Endothelial cell of umbilical vein (primary cell): ENCODE measurements around the gene DCHS2. TPM values are rescaled to one million over a fixed set of nuclear protein-coding genes. Genes with fewer than 3 reads are reported as not detected.

ENCODE experiments used
- BruUV-seq: library from RNA; stranded (reverse); fragments of 400-500 nt; replicated peaks from 2 replicates; lab custom pipeline; 2021; lab: Mats Ljungman, UMichigan
- CTCF ChIA-PET: fragments of 300-600, 350-600 bp; sonication (Branson Sonifier 250); formaldehyde crosslinking; loops from one replicate; lab custom pipeline; 2021; ENCODE audit warnings: antibody characterized with exemption, inconsistent platforms; lab: Charles Lee
- POLR2A ChIA-PET: fragments of 300-600, 350-600 bp; sonication (Branson Sonifier 250); formaldehyde crosslinking; loops from one replicate; lab custom pipeline; 2021; ENCODE audit warnings: antibody characterized with exemption, inconsistent platforms; lab: Charles Lee
- DNase-seq: peaks from one replicate; pipeline ENCODE4 v3.0.0-alpha.2; 2011; ENCODE audit warnings: low read depth, low spot score
- FAIRE-seq: peaks from 2 replicates; lab custom pipeline; 2011; peaks lifted over from hg19 to GRCh38; lab: Jason Lieb, UNC
- H2AFZ ChIP-seq: 2 replicates; pipeline ENCODE4 v1.6.0; 2012; ENCODE audit warnings: low read depth, low read length, control low read depth, inconsistent platforms
- H3K27ac ChIP-seq: 2 replicates; pipeline ENCODE4 v1.5.1; 2011; ENCODE audit warnings: low read depth, mild to moderate bottlenecking, control low read depth, low read length, moderate library complexity; ENCODE audit not compliant: insufficient read depth
- H3K27me3 ChIP-seq, 2 experiments: 2 replicates each; pipeline versions ENCODE4 v1.6.0 to v1.6.1; 2011; ENCODE audit warnings: low read length in 2 of 2, mixed read lengths in 1 of 2; ENCODE audit not compliant: control insufficient read depth in 2 of 2, insufficient read depth in 2 of 2
- H3K36me3 ChIP-seq, 2 experiments: 2 replicates in 1 of 2; 3 replicates in 1 of 2; pipeline ENCODE4 v1.5.1; 2011; ENCODE audit warnings: low read length in 2 of 2, mild to moderate bottlenecking in 1 of 2, moderate library complexity in 1 of 2; ENCODE audit not compliant: control insufficient read depth in 2 of 2, insufficient read depth in 2 of 2; ENCODE audit errors: extremely low read depth in 1 of 2
- H3K4me1 ChIP-seq: 3 replicates; pipeline ENCODE4 v1.5.1; 2011; ENCODE audit warnings: mild to moderate bottlenecking, low read length; ENCODE audit not compliant: control insufficient read depth, insufficient read depth; ENCODE audit errors: extremely low read depth
- H3K4me2 ChIP-seq: 2 replicates; pipeline ENCODE4 v1.6.1; 2011; ENCODE audit warnings: low read length, control low read depth, mixed read lengths; ENCODE audit not compliant: insufficient read depth
- H3K4me3 ChIP-seq, 3 experiments: fragments of 200-600 bp in 1 of 3; sonication (generic), shearing (Covaris generic) in 1 of 3; replicated peaks in 1 of 3; 2 replicates each; pipeline ENCODE4 v1.5.1; 2011 to 2016; ENCODE audit warnings: control low read depth in 3 of 3, low read length in 3 of 3, mild to moderate bottlenecking in 2 of 3, inconsistent platforms in 1 of 3, low read depth in 1 of 3, moderate library complexity in 1 of 3; ENCODE audit not compliant: insufficient read depth in 1 of 3
- H3K79me2 ChIP-seq: 2 replicates; pipeline ENCODE4 v1.6.0; 2012; ENCODE audit warnings: low read length, inconsistent platforms; ENCODE audit not compliant: control insufficient read depth, insufficient read depth
- H3K9ac ChIP-seq: replicated peaks from 2 replicates; pipeline ENCODE3; 2011; ENCODE audit warnings: low read length, control low read depth; ENCODE audit not compliant: insufficient read depth; ENCODE audit errors: extremely low read depth
- H3K9me1 ChIP-seq: replicated peaks from 3 replicates; pipeline ENCODE4 v1.6.0; 2011; ENCODE audit warnings: mild to moderate bottlenecking, low read length; ENCODE audit not compliant: control insufficient read depth, insufficient read depth; ENCODE audit errors: extremely low read depth
- H3K9me3 ChIP-seq: replicated peaks from 2 replicates; pipeline ENCODE4 v1.5.1; 2012; ENCODE audit warnings: low read length, inconsistent platforms; ENCODE audit not compliant: control insufficient read depth, insufficient read depth
- H4K20me1 ChIP-seq: replicated peaks from 2 replicates; pipeline ENCODE3; 2011; ENCODE audit warnings: mild to moderate bottlenecking, low read length; ENCODE audit not compliant: control insufficient read depth, insufficient read depth; ENCODE audit errors: extremely low read depth
- CTCF ChIP-seq, 2 donors: IDR thresholded peaks; 1 replicate in 1 of 2; 2 replicates in 1 of 2; pipeline ENCODE4 v1.5.1; 2011; ENCODE audit warnings: low read length in 2 of 2, mild to moderate bottlenecking in 2 of 2, moderate library complexity in 2 of 2, control low read depth in 1 of 2, inconsistent platforms in 1 of 2, low read depth in 1 of 2; ENCODE audit not compliant: insufficient read depth in 1 of 2; ENCODE audit errors: extremely low read depth in 1 of 2
- EZH2 ChIP-seq: IDR thresholded peaks from 2 replicates; pipeline ENCODE4 v1.6.1; 2012; ENCODE audit warnings: borderline replicate concordance, low read depth, mild to moderate bottlenecking, moderate library complexity, low read length, inconsistent platforms; ENCODE audit not compliant: severe bottlenecking
- FOS ChIP-seq: IDR thresholded peaks from 2 replicates; pipeline ENCODE4 v1.6.1; 2011; ENCODE audit warnings: mild to moderate bottlenecking, low read length, moderate library complexity, borderline replicate concordance; ENCODE audit not compliant: insufficient read depth
- GATA2 ChIP-seq: IDR thresholded peaks from 2 replicates; pipeline ENCODE4 v1.7.0; 2011; ENCODE audit warnings: low read depth, mild to moderate bottlenecking, moderate library complexity, mixed read lengths, low read length; ENCODE audit not compliant: insufficient read length, insufficient read depth
- JUN ChIP-seq: IDR thresholded peaks from 2 replicates; pipeline ENCODE4 v1.6.1; 2011; ENCODE audit warnings: borderline replicate concordance, low read depth; ENCODE audit not compliant: insufficient read length, insufficient read depth
- MYC ChIP-seq: IDR thresholded peaks from one replicate; pipeline ENCODE4 v1.6.1; 2011; ENCODE audit warnings: mild to moderate bottlenecking, low read depth, low read length
- POLR2A ChIP-seq: IDR thresholded peaks from 2 replicates; pipeline ENCODE4 v1.6.1; 2012; ENCODE audit warnings: low read depth, mild to moderate bottlenecking, control low read depth, low read length
- POLR2AphosphoS5 ChIP-seq: IDR thresholded peaks from 2 replicates; pipeline ENCODE4 v1.6.1; 2012; ENCODE audit warnings: low read depth, mild to moderate bottlenecking, control low read depth, low read length, moderate library complexity; ENCODE audit not compliant: insufficient read depth
- dilution Hi-C: fragments of 300-500 bp; cut with MboI; formaldehyde crosslinking; loops from one replicate; pipeline ENCODE4 v1.15.0; 2019; ENCODE audit warnings: low sequenced_read_pairs; ENCODE audit not compliant: extremely low pct_ligation_motif_present
- intact Hi-C: fragments of 100-400 bp; cut with micrococcal nuclease; formaldehyde crosslinking; loops from one replicate; pipeline ENCODE4 v1.10.0; 2022
- polyA plus RNA-seq, 4 experiments: library from polyadenylated mRNA; depleted of rRNA in 3 of 4; stranded (reverse) in 3 of 4; unstranded in 1 of 4; fragments of >200 nt; gene quantifications; 2 replicates each; pipeline versions ENCODE4 v1.2.1 to v1.2.3, GENCODE V29; 2011 to 2012; ENCODE audit warnings: missing spikeins in 1 of 4
- total RNA-seq: library from RNA; stranded (reverse); gene quantifications from 2 replicates; pipeline ENCODE4 v1.2.3, GENCODE V29; 2021
- TF ChIP-seq, protein P1 (sequence below): IDR thresholded peaks from 2 replicates; pipeline ENCODE4 v1.6.1; 2011; ENCODE audit not compliant: insufficient read depth, insufficient read length

DCHS2 gene
- total and polyA plus RNA-seq, 2 donors (not counting 3 experiments of a cell fraction or from before 2014, with no cell fraction given) = not detected

DNA sequence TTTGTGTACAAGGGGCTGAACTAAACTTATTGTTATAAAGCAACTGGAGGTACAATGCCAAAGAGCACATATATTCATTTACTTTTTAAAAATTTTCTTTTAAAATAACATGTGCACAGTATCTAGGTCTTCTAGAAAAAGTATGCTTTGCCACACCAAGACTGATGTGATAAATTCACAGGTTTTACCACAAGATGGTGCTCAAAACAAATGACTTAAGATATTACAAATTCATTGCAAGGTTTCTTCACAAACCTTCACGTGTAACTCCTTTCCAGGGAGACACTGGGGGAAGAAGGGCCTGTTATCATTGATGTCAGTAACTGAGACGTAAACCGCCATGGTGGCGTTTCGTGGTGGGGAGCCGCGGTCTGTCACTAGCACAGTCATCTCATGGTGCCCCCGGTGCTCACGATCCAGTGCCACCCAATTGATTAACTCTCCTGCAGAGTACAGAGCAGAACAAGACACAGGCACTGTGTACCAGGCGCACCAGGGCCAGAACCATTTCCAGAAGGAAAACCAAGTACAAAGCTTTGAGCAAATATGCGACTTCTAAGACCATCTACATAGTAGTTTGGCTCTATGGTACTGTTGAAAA, 162.2 kb downstream of the DCHS2 start:
- no peak for FAIRE-seq
- Histone ChIP-seq H3K36me3 (no peaks in the 10 kb centered on the region), H2AFZ (no peak overlapping the region), H3K27ac (no peak overlapping the region), H3K79me2 (no peaks in the 10 kb centered on the region), H3K9ac (no peak overlapping the region), H3K4me1 (no peaks in the 10 kb centered on the region), H3K9me3 (no peaks in the 10 kb centered on the region), H3K9me1 (no peaks in the 10 kb centered on the region), H3K4me3 (no peak overlapping the region), H4K20me1 (no peaks in the 10 kb centered on the region), H3K4me2 (no peak overlapping the region), H3K27me3 (no peaks in the 10 kb centered on the region)
- ChIA-PET CTCF (no interaction called here), POLR2A (no interaction called here)
- no peak for DNase-seq
- TF ChIP-seq POLR2AphosphoS5 (no peak), POLR2A (no peak), EZH2 (no peak), GATA2 (no peak), CTCF (IDR thresholded peaks at IDR 0.05; ENCODE audit: extremely low read depth in 1 of 2, insufficient read depth in 1 of 2, low read depth in 1 of 2, low read length in 2 of 2) (no peak), MYC (no peak), FOS (no peak), JUN (no peak)
- TF ChIP-seq, protein P1, sequence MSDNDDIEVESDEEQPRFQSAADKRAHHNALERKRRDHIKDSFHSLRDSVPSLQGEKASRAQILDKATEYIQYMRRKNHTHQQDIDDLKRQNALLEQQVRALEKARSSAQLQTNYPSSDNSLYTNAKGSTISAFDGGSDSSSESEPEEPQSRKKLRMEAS = no peak
- dilution Hi-C loops = no loop called here
- no TSS peak for BruUV-seq
- intact Hi-C loops = loop anchor here (1.0 kb wide), 1 partner anchor 177 kb away; no protein-coding TSS in a partner anchor
